Smooth muscle cell (in vitro differentiated cells): ENCODE results near the gene DNAI1. TPM values are rescaled to one million over a fixed set of nuclear protein-coding genes. Genes with fewer than 3 reads are reported as not detected.

ENCODE experiments used
- DNase-seq: peaks from one replicate; lab custom pipeline; 2025; ENCODE audit not compliant: unreplicated experiment; lab: John Stamatoyannopoulos, UW
- H2AFZ ChIP-seq: fragments of 200-600 bp; sonication (generic); 2 replicates; pipeline ENCODE4 v1.6.0; 2016; ENCODE audit warnings: antibody characterized with exemption, low read depth, mild to moderate bottlenecking
- H3F3A ChIP-seq: fragments of 200-600 bp; sonication (generic); 2 replicates; pipeline ENCODE4 v1.6.0; 2017; ENCODE audit warnings: antibody characterized with exemption, low read depth
- H3K27ac ChIP-seq: fragments of 200-600 bp; sonication (generic); 2 replicates; pipeline ENCODE4 v1.5.1; 2016; ENCODE audit warnings: low read depth, mild to moderate bottlenecking
- H3K27me3 ChIP-seq: fragments of 200-600 bp; sonication (generic); 2 replicates; pipeline ENCODE4 v1.6.1; 2016; ENCODE audit warnings: low read depth, mild to moderate bottlenecking
- H3K36me3 ChIP-seq: fragments of 200-600 bp; sonication (generic); 2 replicates; pipeline ENCODE4 v1.5.1; 2016; ENCODE audit warnings: low read depth
- H3K4me1 ChIP-seq: fragments of 200-600 bp; sonication (generic); 2 replicates; pipeline ENCODE4 v1.5.1; 2016; ENCODE audit warnings: low read depth
- H3K4me2 ChIP-seq: fragments of 200-600 bp; sonication (generic); 2 replicates; pipeline ENCODE4 v1.6.0; 2016; ENCODE audit warnings: mild to moderate bottlenecking
- H3K4me3 ChIP-seq: fragments of 200-600 bp; sonication (generic); 2 replicates; pipeline ENCODE4 v1.5.1; 2016; ENCODE audit warnings: mild to moderate bottlenecking
- H3K79me2 ChIP-seq: fragments of 200-600 bp; sonication (generic); 2 replicates; pipeline ENCODE4 v1.6.0; 2016; ENCODE audit warnings: low read depth, mild to moderate bottlenecking
- H3K9ac ChIP-seq: fragments of 200-600 bp; sonication (generic); 2 replicates; pipeline ENCODE4 v1.6.0; 2016; ENCODE audit warnings: low read depth
- H3K9me3 ChIP-seq: fragments of 200-600 bp; sonication (generic); replicated peaks from 2 replicates; pipeline ENCODE4 v1.5.1; 2016; ENCODE audit warnings: low read depth
- H4K20me1 ChIP-seq: fragments of 200-600 bp; sonication (generic); 2 replicates; pipeline ENCODE4 v1.6.0; 2016; ENCODE audit warnings: low read depth
- WGBS: methylation state at CpG from one replicate; pipeline ENCODE4 v1.1.7; 2016; ENCODE audit warnings: low lambda C conversion rate; 5-methylcytosine and 5-hydroxymethylcytosine counted together
- polyA plus RNA-seq: library from polyadenylated mRNA; unstranded; fragments of >200 nt; fragmentation: Nextera tagmentation; extraction: Ambion mirVana; gene quantifications from 2 replicates; pipeline ENCODE4 v1.2.1, GENCODE V29; 2016
- total RNA-seq: library from RNA; depleted of rRNA; stranded (reverse); fragments of >200 nt; gene quantifications from 2 replicates; pipeline ENCODE4 v1.2.3, GENCODE V29; 2014
- TF ChIP-seq, protein P1 (sequence below): fragments of 200-600 bp; sonication (generic); IDR thresholded peaks from 2 replicates; pipeline ENCODE4 v1.5.1; 2017; ENCODE audit warnings: borderline replicate concordance, mild to moderate bottlenecking, antibody characterized with exemption; ENCODE audit not compliant: insufficient read depth, poor library complexity, severe bottlenecking

The DNAI1 gene
- total RNA-seq: 0.13 TPM in 1 of 2 replicates, not detected in the other
- polyA plus RNA-seq: 0.31 TPM in 1 of 2 replicates, not detected in the other

DNA sequence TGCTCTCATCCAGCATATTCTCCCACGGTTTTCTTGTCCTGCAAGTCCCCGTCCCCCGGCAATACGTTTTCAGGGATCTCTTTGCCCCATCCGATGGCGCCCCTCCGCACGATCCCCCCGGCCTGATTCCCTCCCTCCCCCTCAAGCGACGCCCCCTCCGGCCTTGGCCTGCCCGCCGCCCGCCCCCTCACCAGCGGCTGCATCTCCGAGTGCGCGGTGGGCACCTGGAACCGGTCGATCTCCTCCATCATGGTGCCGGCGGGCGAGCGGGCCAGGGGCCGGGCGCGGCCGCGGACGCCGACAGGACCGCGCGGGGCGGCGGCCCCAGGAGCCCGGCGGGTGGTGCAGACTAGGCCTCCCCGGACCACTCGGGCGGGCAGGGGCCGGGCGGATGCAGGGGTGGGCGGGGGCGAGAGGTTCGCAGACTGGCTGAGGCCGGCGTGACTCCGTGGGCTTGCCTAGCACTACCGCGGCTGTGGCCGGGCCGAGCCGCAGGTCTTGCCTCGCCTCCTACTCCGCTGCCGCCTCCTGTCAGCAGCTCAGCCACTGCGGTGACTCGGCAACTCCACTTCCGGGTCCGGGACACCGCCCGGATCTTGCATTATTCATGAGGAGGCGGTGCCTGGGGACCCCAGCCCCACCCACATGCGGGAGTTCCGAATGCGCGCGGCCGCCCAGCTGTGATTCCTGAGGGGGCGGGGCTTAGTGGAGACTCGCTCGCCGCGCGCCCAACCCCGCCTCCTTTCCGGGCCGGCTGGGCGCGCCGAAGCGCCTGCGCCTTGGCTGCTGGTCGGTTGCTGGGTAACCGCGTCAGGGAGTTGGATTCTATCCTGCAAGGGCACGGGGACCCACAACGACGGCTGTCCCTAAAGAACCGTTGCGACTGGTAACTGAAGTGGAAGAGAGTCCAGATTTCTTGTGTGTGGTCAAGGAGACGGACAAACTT, at the start of gene DNAI1, which contains the start of gene FAM219A:
DNAI1 (plus strand) TSS at position 793 of the 946 bp plus-strand sequence. CDS start 201 bp downstream, outside the sequence.
FAM219A (minus strand) TSS at position 558 of the 946 bp plus-strand sequence; CDS start at position 251, 307 bp downstream.
- peak; percentile 95 for DNase-seq
- peak within 1 kb of the TSS; percentile 51 for H3K27ac ChIP-seq
- no peaks in the 10 kb centered on the region for H3K9me3 ChIP-seq
- no peaks in the 10 kb centered on the region for H3K36me3 ChIP-seq
- H3K4me2 ChIP-seq: peak within 1 kb of the TSS; percentile 86
- TF ChIP-seq, protein P1, sequence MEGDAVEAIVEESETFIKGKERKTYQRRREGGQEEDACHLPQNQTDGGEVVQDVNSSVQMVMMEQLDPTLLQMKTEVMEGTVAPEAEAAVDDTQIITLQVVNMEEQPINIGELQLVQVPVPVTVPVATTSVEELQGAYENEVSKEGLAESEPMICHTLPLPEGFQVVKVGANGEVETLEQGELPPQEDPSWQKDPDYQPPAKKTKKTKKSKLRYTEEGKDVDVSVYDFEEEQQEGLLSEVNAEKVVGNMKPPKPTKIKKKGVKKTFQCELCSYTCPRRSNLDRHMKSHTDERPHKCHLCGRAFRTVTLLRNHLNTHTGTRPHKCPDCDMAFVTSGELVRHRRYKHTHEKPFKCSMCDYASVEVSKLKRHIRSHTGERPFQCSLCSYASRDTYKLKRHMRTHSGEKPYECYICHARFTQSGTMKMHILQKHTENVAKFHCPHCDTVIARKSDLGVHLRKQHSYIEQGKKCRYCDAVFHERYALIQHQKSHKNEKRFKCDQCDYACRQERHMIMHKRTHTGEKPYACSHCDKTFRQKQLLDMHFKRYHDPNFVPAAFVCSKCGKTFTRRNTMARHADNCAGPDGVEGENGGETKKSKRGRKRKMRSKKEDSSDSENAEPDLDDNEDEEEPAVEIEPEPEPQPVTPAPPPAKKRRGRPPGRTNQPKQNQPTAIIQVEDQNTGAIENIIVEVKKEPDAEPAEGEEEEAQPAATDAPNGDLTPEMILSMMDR: no peak
- H3K4me3 ChIP-seq: peak within 1 kb of the TSS; percentile 85
- H3K4me1 ChIP-seq: peaks cover 5% of the 10 kb centered on the region
- H3F3A ChIP-seq: no peaks in the 10 kb centered on the region
- peaks cover 36% of the 10 kb centered on the region for H4K20me1 ChIP-seq
- peak within 1 kb of the TSS; percentile 80 for H2AFZ ChIP-seq
- peaks cover 46% of the 10 kb centered on the region for H3K79me2 ChIP-seq
- H3K27me3 ChIP-seq: no peaks in the 10 kb centered on the region
- 2% methylated on average over 50 of the region's 94 CpGs for whole genome bisulfite sequencing
- peak within 1 kb of the TSS; percentile 88 for H3K9ac ChIP-seq

DNA sequence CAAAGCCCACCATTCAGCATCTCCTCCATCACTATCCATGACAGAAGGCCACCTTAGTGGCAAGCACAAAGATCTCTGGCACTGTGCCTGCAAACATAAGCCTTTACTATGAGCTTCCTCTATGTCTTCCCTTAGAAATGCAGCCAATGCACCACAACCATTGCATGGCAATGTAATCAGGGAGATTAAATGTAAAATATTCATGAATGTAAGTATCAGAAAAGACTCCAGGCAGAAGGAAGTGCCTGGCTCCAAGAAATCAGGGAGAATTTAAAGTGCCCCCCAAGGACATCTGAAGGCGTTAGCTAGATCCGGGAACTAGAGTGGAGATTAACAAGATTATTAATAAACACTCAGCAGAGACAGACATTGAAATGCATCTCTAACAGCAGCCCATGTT, 49.5 kb upstream of the DNAI1 start:
- Histone ChIP-seq H3K9me3 (no peaks in the 10 kb centered on the region), H3K79me2 (no peaks in the 10 kb centered on the region), H3K27ac (no peak overlapping the region), H3K4me1 (no peaks in the 10 kb centered on the region), H3K4me2 (no peak overlapping the region), H3K27me3 (no peaks in the 10 kb centered on the region), H3F3A (no peaks in the 10 kb centered on the region), H2AFZ (no peak overlapping the region), H3K9ac (no peak overlapping the region), H3K4me3 (no peak overlapping the region), H3K36me3 (no peaks in the 10 kb centered on the region), H4K20me1 (peaks cover 100% of the 10 kb centered on the region)
- TF ChIP-seq, protein P1: no peak
- no peak for DNase-seq
- 98% methylated on average over 2 of the region's 2 CpGs for WGBS

DNA sequence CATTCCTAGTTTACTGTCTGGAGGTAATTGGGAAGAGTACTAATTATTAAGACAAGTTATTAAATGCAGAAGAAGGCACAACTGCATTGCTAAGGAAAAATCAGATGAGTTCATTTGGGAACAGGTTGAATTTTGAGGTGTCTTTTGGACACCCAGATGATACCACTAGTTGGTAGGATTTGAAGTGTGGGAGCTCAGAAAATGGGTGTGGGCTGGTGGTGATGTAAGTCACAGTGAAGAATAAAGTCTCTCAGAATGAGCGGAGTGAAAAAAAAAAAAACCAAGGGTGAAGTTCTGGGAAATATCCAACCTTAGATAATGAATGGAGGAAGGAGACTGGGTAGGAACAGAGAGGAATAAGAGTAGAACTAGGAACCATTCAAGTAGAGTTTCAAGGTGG, 46.3 kb upstream of the DNAI1 start:
- TF ChIP-seq, protein P1: no peak

More for the DNA sequence above, 46.3 kb upstream of the DNAI1 start:
- Histone ChIP-seq H3K4me3 (no peak overlapping the region), H3K9me3 (no peaks in the 10 kb centered on the region), H3F3A (no peaks in the 10 kb centered on the region), H3K4me2 (no peak overlapping the region), H4K20me1 (peaks cover 99% of the 10 kb centered on the region), H3K9ac (no peak overlapping the region), H3K4me1 (no peaks in the 10 kb centered on the region), H3K27ac (no peak overlapping the region), H2AFZ (no peak overlapping the region), H3K27me3 (no peaks in the 10 kb centered on the region), H3K79me2 (no peaks in the 10 kb centered on the region), H3K36me3 (no peaks in the 10 kb centered on the region)
- 96% methylated on average over 1 of the region's 1 CpG for WGBS
- DNase-seq: no peak
